A673 (cell line): ENCODE data around the gene GOLGA3.

ENCODE experiments used
- EZH2 ChIP-seq: fragments of 200-600 bp; sonication (generic); IDR thresholded peaks from 2 replicates; pipeline ENCODE4 v1.6.1; 2017; ENCODE audit warnings: borderline replicate concordance, low read depth, mild to moderate bottlenecking, mixed read lengths, antibody characterized with exemption, low read length; ENCODE audit not compliant: poor library complexity, severe bottlenecking
- TF ChIP-seq, protein P1 (sequence below): fragments of 300-800, 200-600 bp; sonication (generic); conservative IDR thresholded peaks from 2 replicates; pipeline ENCODE4 v1.5.1; 2017; ENCODE audit warnings: low read depth, mild to moderate bottlenecking, antibody characterized with exemption, low read length, moderate library complexity, mixed read lengths

DNA sequence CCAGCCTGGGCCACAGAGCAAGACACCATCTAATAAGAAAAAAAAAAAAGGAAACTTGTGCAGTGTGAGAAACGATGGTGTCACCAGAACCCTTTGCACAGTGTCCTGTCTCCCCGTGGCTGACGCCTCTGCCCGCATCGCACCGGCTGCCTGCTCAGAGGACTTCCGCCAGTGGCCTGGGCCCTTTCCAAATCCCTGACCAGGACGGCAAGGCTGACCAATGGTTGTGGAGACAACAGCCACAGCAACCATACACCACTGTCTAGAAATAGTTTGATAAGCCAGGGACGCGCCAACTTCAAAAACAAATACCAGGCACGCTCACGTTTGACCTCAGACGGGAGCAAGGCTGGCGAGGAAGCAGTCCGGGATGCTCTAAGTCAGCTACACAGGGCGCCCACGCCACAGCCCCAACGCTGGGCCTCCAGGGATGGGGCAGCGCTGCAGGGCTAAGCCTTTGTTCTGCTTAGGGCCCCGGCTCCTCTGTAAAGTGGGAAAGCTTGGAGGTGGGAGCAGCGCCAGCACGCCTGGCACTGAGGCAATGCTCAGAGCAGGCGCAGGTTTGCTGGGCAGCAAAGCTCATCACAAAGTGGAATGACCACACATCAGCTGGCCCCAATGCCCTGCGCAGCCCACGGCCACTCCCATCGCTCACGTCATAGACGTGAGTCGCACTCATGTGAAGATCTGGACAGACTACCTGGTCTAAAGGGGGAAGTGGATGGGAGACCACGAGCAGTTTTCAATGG is 105.5 kb downstream of the GOLGA3 start:
- TF ChIP-seq EZH2: no peak
- TF ChIP-seq, protein P1, sequence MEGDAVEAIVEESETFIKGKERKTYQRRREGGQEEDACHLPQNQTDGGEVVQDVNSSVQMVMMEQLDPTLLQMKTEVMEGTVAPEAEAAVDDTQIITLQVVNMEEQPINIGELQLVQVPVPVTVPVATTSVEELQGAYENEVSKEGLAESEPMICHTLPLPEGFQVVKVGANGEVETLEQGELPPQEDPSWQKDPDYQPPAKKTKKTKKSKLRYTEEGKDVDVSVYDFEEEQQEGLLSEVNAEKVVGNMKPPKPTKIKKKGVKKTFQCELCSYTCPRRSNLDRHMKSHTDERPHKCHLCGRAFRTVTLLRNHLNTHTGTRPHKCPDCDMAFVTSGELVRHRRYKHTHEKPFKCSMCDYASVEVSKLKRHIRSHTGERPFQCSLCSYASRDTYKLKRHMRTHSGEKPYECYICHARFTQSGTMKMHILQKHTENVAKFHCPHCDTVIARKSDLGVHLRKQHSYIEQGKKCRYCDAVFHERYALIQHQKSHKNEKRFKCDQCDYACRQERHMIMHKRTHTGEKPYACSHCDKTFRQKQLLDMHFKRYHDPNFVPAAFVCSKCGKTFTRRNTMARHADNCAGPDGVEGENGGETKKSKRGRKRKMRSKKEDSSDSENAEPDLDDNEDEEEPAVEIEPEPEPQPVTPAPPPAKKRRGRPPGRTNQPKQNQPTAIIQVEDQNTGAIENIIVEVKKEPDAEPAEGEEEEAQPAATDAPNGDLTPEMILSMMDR: no peak
